Airway epithelial cell (primary cell): ENCODE data around the gene RNU6-8. TPM values are rescaled to one million over a fixed set of nuclear protein-coding genes. Genes with fewer than 3 reads are reported as not detected.

Source experiments
- total RNA-seq: library from RNA; depleted of rRNA; stranded (reverse); fragments of >200 nt; gene quantifications from 2 replicates; pipeline ENCODE4 v1.2.3, GENCODE V29; 2015

Gene RNU6-8
- total RNA-seq = not detected in 2 replicates

DNA sequence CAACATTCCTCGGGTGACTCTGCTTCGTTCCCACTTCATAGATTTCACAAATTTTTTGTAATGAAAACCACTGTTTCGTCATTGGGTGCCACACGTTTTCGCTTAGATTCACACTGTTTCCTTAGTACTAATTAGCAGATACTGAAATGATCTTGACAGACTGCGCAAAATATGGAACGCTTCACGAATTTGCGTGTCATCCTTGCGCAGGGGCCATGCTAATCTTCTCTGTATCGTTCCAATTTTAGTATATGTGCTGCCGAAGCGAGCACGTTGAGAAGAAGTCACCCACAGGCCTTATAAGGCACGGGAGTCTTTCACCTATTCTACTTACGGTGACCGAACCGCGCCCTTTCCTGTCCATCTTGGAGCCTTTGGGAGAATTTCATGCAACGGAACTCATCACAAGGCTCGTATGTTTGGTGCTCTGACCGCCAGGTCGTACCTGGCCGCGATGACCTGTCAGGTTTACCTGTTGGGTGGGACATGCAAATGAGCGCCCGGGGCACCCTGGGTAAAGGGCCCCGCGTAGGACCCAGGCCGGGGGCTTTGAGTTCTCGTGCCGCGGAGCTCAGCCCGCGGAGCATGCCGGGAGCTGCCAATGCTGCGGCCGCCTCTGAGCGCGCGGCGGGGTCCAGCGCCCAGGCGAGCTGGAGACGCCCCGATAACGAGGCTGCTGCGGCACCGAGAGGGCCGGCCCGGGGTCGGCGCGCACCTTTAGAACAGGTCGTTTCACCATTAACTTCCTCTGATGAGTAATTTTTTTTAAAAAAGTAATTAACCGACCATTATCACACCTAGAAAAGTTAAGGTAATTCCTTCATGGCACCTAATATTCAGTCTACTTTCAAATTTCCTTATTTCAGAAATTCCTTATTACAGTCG is at the start of gene RNU6-8:
Gene RNU6-8, minus strand, starts transcription at position 272 of the 885 bp plus-strand sequence.

DNA sequence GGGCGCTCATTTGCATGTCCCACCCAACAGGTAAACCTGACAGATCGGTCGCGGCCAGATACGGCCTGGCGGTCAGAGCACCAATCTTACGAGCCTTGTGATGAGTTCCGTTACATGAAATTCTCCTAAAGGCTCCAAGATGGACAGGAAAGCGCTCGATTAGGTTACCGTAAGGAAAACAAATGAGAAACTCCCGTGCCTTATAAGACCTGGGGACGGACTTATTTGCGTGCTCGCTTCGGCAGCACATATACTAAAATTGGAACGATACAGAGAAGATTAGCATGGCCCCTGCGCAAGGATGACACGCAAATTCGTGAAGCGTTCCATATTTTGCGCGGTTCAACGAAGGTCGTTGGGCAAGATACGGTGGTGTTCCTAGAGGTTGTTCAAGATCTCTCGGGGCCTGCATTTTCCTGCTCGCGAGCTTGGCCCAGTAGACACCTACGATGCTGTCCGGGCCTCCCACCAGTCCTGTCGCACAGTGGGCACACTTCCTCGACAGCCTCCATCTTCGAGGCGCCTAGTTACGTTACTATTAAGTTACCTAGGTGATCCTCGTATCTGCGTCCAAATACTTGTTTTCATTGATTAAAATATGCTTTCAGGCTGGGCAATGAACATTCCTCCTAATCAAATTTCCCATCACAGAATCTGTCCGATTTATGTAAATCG is 1.1 kb downstream of the RNU6-8 start, which contains the start of gene RNU6-7:
Gene RNU6-7, plus strand, starts transcription at position 230 of the 675 bp plus-strand sequence.

Other genes with a start within 250 kb of the RNU6-8 start
- 33.4 and 37.9 TPM in 2 replicates for gene ARHGAP5, start 126.0 kb downstream of the RNU6-8 start, total RNA-seq
- gene RNU6-7, start 1.2 kb downstream of the RNU6-8 start, total RNA-seq = not detected in 2 replicates
- 0.92 and 1.7 TPM in 2 replicates for gene AKAP6, start 126.0 kb upstream of the RNU6-8 start, total RNA-seq